ENCODE measurements around the gene PHF14. TPM values are rescaled to one million over a fixed set of nuclear protein-coding genes. Genes with fewer than 3 reads are reported as not detected.

Gene PHF14
- total and polyA plus RNA-seq, 12 donors = 8.0 to 54.5 (median 30.6) TPM

GRCh38 chr7:10931161-10931560 is 42.5 kb upstream of the PHF14 start:
- Histone ChIP-seq H3K9me3 (replicated peaks in 1 of 3) (no peaks in the 10 kb centered on the region), H3K4me3 (no peak overlapping the region), H3K27me3 (no peaks in the 10 kb centered on the region), H3K36me3 (replicated peaks in 1 of 2) (peaks cover 0 to 30% of the 10 kb centered on the region in 2 donors), H3K4me1 (replicated peaks in 1 of 2) (peaks cover 0 to 23% of the 10 kb centered on the region in 2 donors), H3K27ac (no peak overlapping the region)
- 85 to 99% (median 92%) methylated on average over 5 of the region's 5 CpGs for WGBS, 4 donors
- DNase-seq = no peak
- TF ChIP-seq CTCF (IDR thresholded peaks at IDR 0.05) (no peak), POLR2A (IDR thresholded peaks at IDR 0.05) (no peak)
- intact Hi-C loops (cut with DNase I) = no loop called here

GRCh38 chr7:10934292-10934691 is 39.4 kb upstream of the PHF14 start:
- peak overlapping the region in 1 of 5 donors; percentile 51 for H3K27ac ChIP-seq
- H3K36me3 ChIP-seq (replicated peaks in 1 of 2) = peaks cover 0 to 45% of the 10 kb centered on the region in 2 donors
- TF ChIP-seq CTCF (IDR thresholded peaks at IDR 0.05) (no peak), POLR2A (IDR thresholded peaks at IDR 0.05) (no peak)
- intact Hi-C loops (cut with DNase I) = no loop called here
- H3K9me3 ChIP-seq (replicated peaks in 1 of 3) = no peaks in the 10 kb centered on the region
- no peak overlapping the region for H3K4me3 ChIP-seq
- no peaks in the 10 kb centered on the region for H3K27me3 ChIP-seq
- H3K4me1 ChIP-seq (replicated peaks in 1 of 2) = peaks cover 13 to 47% of the 10 kb centered on the region in 2 donors
- no peak for DNase-seq

GRCh38 chr7:10939237-10939910 is 34.3 kb upstream of the PHF14 start:
- intact Hi-C loops (cut with DNase I) = no loop called here
- Histone ChIP-seq H3K9me3 (replicated peaks in 1 of 3) (no peaks in the 10 kb centered on the region), H3K27ac (peak overlapping the region; percentile 80 to 98 (median 90)), H3K36me3 (replicated peaks in 1 of 2) (peaks cover 0 to 23% of the 10 kb centered on the region in 2 donors), H3K27me3 (no peaks in the 10 kb centered on the region), H3K4me3 (peak overlapping the region; percentile 31 to 78 (median 51)), H3K4me1 (replicated peaks in 1 of 2) (peaks cover 16 to 47% of the 10 kb centered on the region in 2 donors)
- no peak for TF ChIP-seq POLR2A (IDR thresholded peaks at IDR 0.05)
- no peak for TF ChIP-seq CTCF (IDR thresholded peaks at IDR 0.05)
- no peak for DNase-seq
- WGBS, 4 donors = 0 to 1% (median 0%) methylated on average over 18 of the region's 18 CpGs

GRCh38 chr7:10939911-10940703 is 33.6 kb upstream of the PHF14 start:
- no peaks in the 10 kb centered on the region for H3K9me3 ChIP-seq (replicated peaks in 1 of 3)
- no peaks in the 10 kb centered on the region for H3K27me3 ChIP-seq
- H3K27ac ChIP-seq = peak overlapping the region; percentile 80 to 98 (median 90)
- TF ChIP-seq POLR2A (IDR thresholded peaks at IDR 0.05) (peak; percentile 92 to 93), CTCF (IDR thresholded peaks at IDR 0.05) (peak in 2 of 6 experiments; percentile 1 to 14)
- DNase-seq = peak; percentile 89 to 97 (median 93)
- H3K36me3 ChIP-seq (replicated peaks in 1 of 2) = peaks cover 0 to 23% of the 10 kb centered on the region in 2 donors
- intact Hi-C loops (cut with DNase I) = no loop called here
- peak overlapping the region; percentile 38 to 78 (median 51) for H3K4me3 ChIP-seq
- H3K4me1 ChIP-seq (replicated peaks in 1 of 2) = peaks cover 16 to 39% of the 10 kb centered on the region in 2 donors
- WGBS, 4 donors = 0 to 1% (median 0%) methylated on average over 31 to 61 of the region's 61 CpGs

All from adrenal gland (tissue), 12 donors.